Measurements from ENCODE around the gene DOP1B.

- no peak for TF ChIP-seq CTCF (IDR thresholded peaks at IDR 0.05)
- no peak for TF ChIP-seq SIN3A (IDR thresholded peaks at IDR 0.05; ENCODE audit: borderline replicate concordance, insufficient read depth, low read depth, low read length)
- TF ChIP-seq REST (IDR thresholded peaks at IDR 0.05; ENCODE audit: insufficient read depth in 1 of 2, low read depth in 2 of 2, low read length in 1 of 2): no peak
- no peak for TF ChIP-seq TCF7L2 (IDR thresholded peaks at IDR 0.05; ENCODE audit: low read depth, low read length)
Measured at GRCh38 chr21:36170823-36171222, 14.2 kb downstream of the DOP1B start.
